Thoracic aorta (tissue), 2 donors: ENCODE data around the gene UNC13D. TPM values are rescaled to one million over a fixed set of nuclear protein-coding genes. Genes with fewer than 3 reads are reported as not detected.

Source experiments
- ATAC-seq: fragments of 150-250 bp; one replicate; pipeline ENCODE4 v1.8.0; 2017; ENCODE audit warnings: low read depth; ENCODE audit not compliant: insufficient number of reproducible peaks, low FRiP score
- DNase-seq: peaks from one replicate; pipeline ENCODE4 v3.0.0-alpha.2; 2020; ENCODE audit warnings: low spot score
- H3K27ac ChIP-seq, 2 donors: fragments of 200-600 bp; sonication (generic); 1 replicate in 1 of 2; 2 replicates in 1 of 2; pipeline ENCODE4 v1.5.1; 2016; ENCODE audit warnings: mild to moderate bottlenecking in 2 of 2, moderate library complexity in 2 of 2
- H3K27me3 ChIP-seq: fragments of 200-600 bp; sonication (generic); replicated peaks from 2 replicates; pipeline ENCODE4 v1.6.0; 2016; ENCODE audit warnings: mild to moderate bottlenecking; ENCODE audit not compliant: insufficient read depth
- H3K36me3 ChIP-seq: fragments of 200-600 bp; sonication (generic); one replicate; pipeline ENCODE4 v1.5.1; 2016
- H3K4me1 ChIP-seq, 2 donors: fragments of 200-600 bp; sonication (generic); 1 replicate in 1 of 2; 2 replicates in 1 of 2; pipeline versions ENCODE4 v1.5.1 to v1.6.0; 2016; ENCODE audit warnings: low read depth in 2 of 2, mild to moderate bottlenecking in 1 of 2; ENCODE audit not compliant: control insufficient read depth in 1 of 2
- H3K4me3 ChIP-seq: fragments of 200-600 bp; sonication (generic); 2 replicates; pipeline ENCODE4 v1.5.1; 2016; ENCODE audit warnings: mild to moderate bottlenecking
- H3K9me3 ChIP-seq: fragments of 200-600 bp; sonication (generic); 2 replicates; pipeline ENCODE4 v1.5.1; 2016
- total RNA-seq, 2 donors: library from RNA; depleted of rRNA; stranded (reverse); fragments of >200 nt; gene quantifications; one replicate each; pipeline versions ENCODE4 v1.1.0 to v1.2.3, GENCODE V29; 2016
- TF ChIP-seq, protein P1 (sequence below): fragments of 200-600 bp; sonication (generic); IDR thresholded peaks from one replicate; pipeline ENCODE4 v1.5.1; 2019; ENCODE audit warnings: antibody characterized with exemption

The UNC13D gene
- total RNA-seq, 2 donors from 2014 or later: 13.5 to 36.0 TPM

DNA sequence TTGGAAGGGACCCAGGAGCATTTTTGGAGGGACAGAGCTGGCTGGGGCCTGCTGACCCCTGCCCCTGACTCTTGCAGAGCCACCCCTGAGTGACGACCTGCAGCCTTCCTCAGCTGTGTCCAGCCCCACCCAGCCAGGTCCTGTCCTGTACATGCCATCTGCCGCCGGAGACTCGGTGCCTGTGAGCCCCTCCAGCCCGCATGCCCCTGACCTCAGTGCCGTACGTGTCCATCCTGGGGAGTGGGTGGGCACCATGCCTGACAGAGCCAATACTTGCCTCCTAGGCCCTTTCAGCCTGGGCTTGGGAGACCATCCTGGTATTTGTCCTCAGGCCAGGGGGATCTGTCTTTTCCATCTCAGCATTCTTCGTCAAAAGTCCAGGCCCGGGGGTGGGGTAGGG is 27.5 kb downstream of the UNC13D start:
- Histone ChIP-seq H3K36me3 (peaks cover 90% of the 10 kb centered on the region), H3K4me1 (no peaks in the 10 kb centered on the region), H3K27me3 (no peaks in the 10 kb centered on the region)

DNA sequence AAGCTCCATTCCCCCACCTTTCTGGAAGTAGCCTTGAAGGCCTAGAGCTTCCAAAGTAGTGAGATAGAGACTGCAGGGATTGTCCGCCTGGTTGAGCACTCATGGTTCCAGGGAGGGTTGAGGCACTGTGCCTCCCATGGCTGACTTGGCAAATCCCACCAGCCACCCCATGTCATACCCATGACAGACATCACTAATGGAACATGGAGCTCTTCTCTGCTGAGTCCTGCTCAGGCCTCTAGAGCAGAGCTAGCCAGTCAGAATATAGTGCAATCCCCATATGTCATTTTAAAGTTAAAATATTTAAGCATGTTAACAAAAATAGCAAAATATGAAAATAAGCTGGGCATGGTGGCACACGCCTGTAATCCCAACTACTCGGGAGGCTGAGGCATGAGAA is 28.8 kb downstream of the UNC13D start:
- peaks cover 88% of the 10 kb centered on the region for H3K36me3 ChIP-seq
- no peak overlapping the region for H3K4me3 ChIP-seq
- no peak for ATAC-seq
- H3K27ac ChIP-seq: no peak overlapping the region
- TF ChIP-seq, protein P1, sequence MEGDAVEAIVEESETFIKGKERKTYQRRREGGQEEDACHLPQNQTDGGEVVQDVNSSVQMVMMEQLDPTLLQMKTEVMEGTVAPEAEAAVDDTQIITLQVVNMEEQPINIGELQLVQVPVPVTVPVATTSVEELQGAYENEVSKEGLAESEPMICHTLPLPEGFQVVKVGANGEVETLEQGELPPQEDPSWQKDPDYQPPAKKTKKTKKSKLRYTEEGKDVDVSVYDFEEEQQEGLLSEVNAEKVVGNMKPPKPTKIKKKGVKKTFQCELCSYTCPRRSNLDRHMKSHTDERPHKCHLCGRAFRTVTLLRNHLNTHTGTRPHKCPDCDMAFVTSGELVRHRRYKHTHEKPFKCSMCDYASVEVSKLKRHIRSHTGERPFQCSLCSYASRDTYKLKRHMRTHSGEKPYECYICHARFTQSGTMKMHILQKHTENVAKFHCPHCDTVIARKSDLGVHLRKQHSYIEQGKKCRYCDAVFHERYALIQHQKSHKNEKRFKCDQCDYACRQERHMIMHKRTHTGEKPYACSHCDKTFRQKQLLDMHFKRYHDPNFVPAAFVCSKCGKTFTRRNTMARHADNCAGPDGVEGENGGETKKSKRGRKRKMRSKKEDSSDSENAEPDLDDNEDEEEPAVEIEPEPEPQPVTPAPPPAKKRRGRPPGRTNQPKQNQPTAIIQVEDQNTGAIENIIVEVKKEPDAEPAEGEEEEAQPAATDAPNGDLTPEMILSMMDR: no peak
- H3K9me3 ChIP-seq: no peaks in the 10 kb centered on the region
- DNase-seq: no peak
- H3K4me1 ChIP-seq: no peaks in the 10 kb centered on the region
- H3K27me3 ChIP-seq: no peaks in the 10 kb centered on the region

More for the DNA sequence above, 27.5 kb downstream of the UNC13D start:
- DNase-seq (no peak), ATAC-seq (no peak)
- TF ChIP-seq, protein P1: no peak
- no peak overlapping the region for H3K4me3 ChIP-seq
- H3K9me3 ChIP-seq: no peaks in the 10 kb centered on the region
- no peak overlapping the region for H3K27ac ChIP-seq

DNA sequence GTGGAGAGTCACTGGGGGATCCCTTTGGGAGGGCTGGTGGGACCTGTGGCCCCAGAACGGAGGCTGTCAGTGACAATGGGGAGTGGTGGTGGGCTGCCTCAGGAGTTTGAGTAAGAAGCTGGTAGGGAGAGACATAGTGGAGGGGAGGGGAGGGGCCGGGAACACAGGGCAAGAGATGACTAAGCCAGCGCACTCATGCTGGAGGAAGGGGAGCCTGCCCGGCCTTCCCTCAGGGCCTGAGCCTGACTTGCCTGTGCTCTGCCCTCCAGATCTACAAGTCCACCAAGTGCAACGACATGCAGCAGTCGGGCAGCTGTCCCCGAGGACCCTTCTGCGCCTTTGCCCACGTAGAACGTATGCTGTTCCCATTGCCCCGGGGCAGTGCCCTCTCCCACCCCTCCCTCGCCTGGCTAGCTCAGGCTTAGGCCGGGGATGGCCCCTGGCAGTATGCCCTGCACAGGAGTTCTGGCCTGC is 29.3 kb downstream of the UNC13D start:
- H3K4me3 ChIP-seq: no peak overlapping the region
- H3K27me3 ChIP-seq: no peaks in the 10 kb centered on the region
- H3K27ac ChIP-seq: no peak overlapping the region
- no peaks in the 10 kb centered on the region for H3K9me3 ChIP-seq
- ATAC-seq (no peak), DNase-seq (no peak)
- H3K36me3 ChIP-seq: peaks cover 86% of the 10 kb centered on the region
- no peaks in the 10 kb centered on the region for H3K4me1 ChIP-seq
- TF ChIP-seq, protein P1: no peak

DNA sequence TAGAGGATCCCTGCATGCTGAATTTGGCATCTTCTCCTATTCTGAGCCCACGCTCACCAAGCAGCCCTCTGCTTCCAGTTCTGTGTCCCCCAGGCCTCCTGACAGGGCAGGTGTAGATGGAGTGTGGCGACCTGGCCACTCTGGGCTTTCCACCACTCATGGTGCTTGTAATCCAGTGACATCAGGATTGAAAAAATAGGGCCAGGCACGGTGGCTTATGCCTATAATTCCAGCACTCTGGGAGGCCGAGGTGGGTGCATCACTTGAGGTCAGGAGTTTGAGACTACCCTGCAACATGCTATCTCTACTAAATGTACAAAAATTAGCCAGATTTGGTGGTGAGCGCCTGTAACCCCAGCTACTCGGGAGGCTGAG is 30.2 kb downstream of the UNC13D start:
- no peak for DNase-seq
- Histone ChIP-seq H3K36me3 (peaks cover 81% of the 10 kb centered on the region), H3K27me3 (no peaks in the 10 kb centered on the region), H3K4me1 (peaks cover 0 to 3% of the 10 kb centered on the region in 2 donors), H3K9me3 (no peaks in the 10 kb centered on the region), H3K4me3 (no peak overlapping the region), H3K27ac (no peak overlapping the region)
- TF ChIP-seq, protein P1: no peak
- ATAC-seq: no peak

DNA sequence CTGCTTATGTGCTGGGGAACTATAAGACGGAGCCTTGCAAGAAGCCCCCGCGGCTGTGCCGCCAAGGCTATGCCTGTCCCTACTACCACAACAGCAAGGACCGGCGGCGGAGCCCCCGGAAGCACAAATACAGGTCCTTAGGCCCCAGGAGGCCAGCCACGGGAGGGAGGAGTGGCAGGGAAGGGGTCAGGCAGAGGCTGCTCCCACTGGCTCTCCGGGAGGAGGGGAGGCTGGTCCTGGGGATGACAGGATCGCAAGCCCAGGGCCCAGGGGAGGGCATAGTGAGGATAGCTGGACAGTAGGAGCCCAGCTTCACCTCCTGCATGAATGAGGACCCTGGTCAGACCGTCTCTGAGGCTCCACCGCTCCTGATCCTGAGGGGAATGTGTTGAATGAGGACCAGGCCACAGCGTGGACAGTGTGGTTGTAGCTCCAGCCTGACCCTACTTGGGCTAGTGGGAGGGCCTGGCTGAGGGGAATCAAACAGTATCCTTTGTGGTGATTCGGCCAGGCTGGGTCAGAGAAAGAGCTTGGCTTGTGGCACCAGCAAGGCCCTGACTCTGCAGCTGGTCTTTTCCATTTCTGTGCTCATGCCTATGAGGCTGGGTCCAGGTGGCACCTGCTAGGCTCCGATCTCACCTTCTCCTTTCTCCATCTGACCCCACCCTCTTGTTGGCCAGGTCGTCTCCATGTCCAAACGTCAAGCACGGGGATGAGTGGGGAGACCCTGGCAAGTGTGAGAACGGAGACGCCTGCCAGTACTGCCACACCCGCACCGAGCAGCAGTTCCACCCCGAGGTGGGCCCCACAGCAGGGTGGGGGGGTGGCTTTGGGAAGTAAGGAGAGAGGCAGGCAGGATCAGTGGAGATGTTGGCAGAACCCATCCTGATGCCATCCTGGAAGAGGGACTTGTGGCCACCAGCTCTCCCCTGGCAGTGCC is 30.9 kb downstream of the UNC13D start:
- DNase-seq (no peak), ATAC-seq (no peak)
- Histone ChIP-seq H3K27me3 (no peaks in the 10 kb centered on the region), H3K36me3 (peaks cover 74% of the 10 kb centered on the region), H3K9me3 (no peaks in the 10 kb centered on the region), H3K4me3 (no peak overlapping the region), H3K27ac (no peak overlapping the region), H3K4me1 (peaks cover 5 to 8% of the 10 kb centered on the region in 2 donors)
- TF ChIP-seq, protein P1: no peak
